SK-MEL-5 (cell line): ENCODE results near the gene ZCCHC8. TPM values are rescaled to one million over a fixed set of nuclear protein-coding genes. Genes with fewer than 3 reads are reported as not detected.

Source experiments
- small RNA-seq, 2 experiments: library from RNA; depleted of rRNA; stranded (forward); fragments of <200 nt; gene quantifications; one replicate each; pipeline ENCODE3, GENCODE V24; 2014
- total RNA-seq: library from RNA; depleted of rRNA; stranded (reverse); fragments of >200 nt; shearing (Covaris generic); gene quantifications from 2 replicates; pipeline ENCODE4 v1.2.3, GENCODE V29; 2014; rRNA removed

ZCCHC8 gene
- total RNA-seq, 1 experiment from 2014 or later = 25.4 TPM

Small RNA genes within 50 kb of the gene (small RNA-seq; reads per million reads assigned to genes)
- 0.02 to 0.05 reads per million in 2 experiments for gene RF00411

Other genes with a start within 250 kb of the ZCCHC8 start
- 27.5 and 36.5 TPM in 2 replicates for gene VPS33A, start 234.4 kb downstream of the ZCCHC8 start, total RNA-seq
- 70.3 and 84.2 TPM in 2 replicates for gene CLIP1, start 78.3 kb downstream of the ZCCHC8 start, total RNA-seq
- 41.1 and 43.5 TPM in 2 replicates for gene RSRC2, start 26.0 kb upstream of the ZCCHC8 start, total RNA-seq
- gene KNTC1, start 26.3 kb upstream of the ZCCHC8 start, total RNA-seq = 38.7 and 64.0 TPM in 2 replicates
- gene HCAR2, start 202.4 kb upstream of the ZCCHC8 start, total RNA-seq = not detected in 2 replicates
- not detected in 2 replicates for gene HCAR3, start 215.9 kb upstream of the ZCCHC8 start, total RNA-seq
- not detected in 2 replicates for gene HCAR1, start 229.9 kb upstream of the ZCCHC8 start, total RNA-seq